ENCODE results near the gene TEKT3. TPM values are rescaled to one million over a fixed set of nuclear protein-coding genes. Genes with fewer than 3 reads are reported as not detected.

Gene TEKT3
- polyA plus RNA-seq, 3 donors from 2014 or later, result not detected

DNA sequence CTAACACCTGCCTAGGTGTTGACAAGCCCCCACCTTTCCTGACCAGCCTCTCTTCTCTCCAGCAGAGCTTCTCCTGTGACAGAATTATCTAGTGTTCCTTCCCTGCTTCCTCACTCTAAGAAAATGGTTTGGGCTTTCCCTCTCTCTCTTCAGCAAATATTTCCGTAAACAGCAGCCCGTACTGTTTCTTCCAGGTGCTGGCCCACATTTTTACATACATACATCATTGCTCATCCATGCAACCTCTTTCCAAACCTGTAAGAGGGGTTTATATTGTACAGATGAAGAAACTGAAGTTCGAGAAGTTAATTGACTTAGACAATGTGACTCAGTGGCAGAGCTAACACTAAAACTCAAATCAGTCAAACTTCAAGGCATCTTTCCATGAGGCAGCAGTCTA is 569 bp upstream of the TEKT3 start:
- Mint-ChIP-seq H3K27ac (no peak overlapping the region), H3K4me3 (peak overlapping the region in 2 of 5 donors; percentile 15 to 30), H3K4me1 (peaks cover 5 to 13% of the 10 kb centered on the region in 2 donors), H3K27me3 (ENCODE audit: low read depth in 3 of 3) (peaks cover 19 to 45% (median 31%) of the 10 kb centered on the region in 3 donors), H3K36me3 (peaks cover 0 to 11% (median 0%) of the 10 kb centered on the region in 3 donors), H3K9me3 (peaks cover 0 to 10% (median 0%) of the 10 kb centered on the region in 6 donors)
- no peak for DNase-seq

DNA sequence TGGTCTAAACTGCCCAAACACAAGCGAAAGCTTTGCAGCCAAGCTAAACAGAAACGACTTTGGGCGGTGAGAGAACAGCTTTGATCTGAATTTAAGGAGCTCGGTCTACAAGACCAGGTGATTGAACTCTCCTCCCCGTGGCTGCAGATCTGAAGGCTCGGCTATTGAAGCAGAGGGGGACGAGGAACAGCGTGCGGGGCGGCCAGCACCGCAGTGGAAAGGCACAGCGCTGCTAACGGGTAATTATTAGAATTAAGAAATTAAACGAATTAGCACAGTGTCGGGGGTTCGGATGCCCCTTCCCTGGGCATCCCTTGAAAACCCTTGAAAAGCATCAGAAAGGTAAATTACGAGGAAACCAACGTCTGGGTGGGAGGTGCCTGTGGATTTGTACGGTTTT is 431 bp downstream of the TEKT3 start:
- peaks cover 0 to 7% (median 0%) of the 10 kb centered on the region in 6 donors for H3K9me3 Mint-ChIP-seq
- no peak for DNase-seq
- H3K4me1 Mint-ChIP-seq, result peaks cover 5 to 13% of the 10 kb centered on the region in 2 donors
- no peak overlapping the region for H3K27ac Mint-ChIP-seq
- peak overlapping the region; percentile 33 to 67 (median 53) for H3K4me3 Mint-ChIP-seq
- peaks cover 20 to 44% (median 31%) of the 10 kb centered on the region in 3 donors for H3K27me3 Mint-ChIP-seq (ENCODE audit: low read depth in 3 of 3)
- H3K36me3 Mint-ChIP-seq, result peaks cover 0 to 11% (median 0%) of the 10 kb centered on the region in 3 donors

DNA sequence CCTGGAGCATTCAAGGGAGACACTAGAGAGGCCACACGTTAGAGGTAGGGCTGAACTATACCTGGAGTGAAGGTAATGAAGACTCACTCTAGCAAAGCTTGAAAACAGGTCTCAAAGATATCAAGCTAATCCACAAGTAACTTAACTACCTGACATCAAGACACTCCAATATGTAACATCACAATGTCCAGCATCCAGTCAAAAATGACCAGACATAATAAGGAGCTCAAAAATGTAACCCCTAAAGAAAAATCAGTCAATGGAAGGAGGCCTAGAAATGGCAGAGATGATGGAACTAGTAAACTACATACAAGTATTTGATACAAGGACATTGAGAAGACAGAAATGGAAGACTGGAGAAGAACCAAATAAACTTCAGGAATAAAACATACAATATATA is 6.0 kb downstream of the TEKT3 start:
- Mint-ChIP-seq H3K4me3 (no peak overlapping the region), H3K27ac (no peak overlapping the region), H3K27me3 (ENCODE audit: low read depth in 3 of 3) (peaks cover 1 to 16% (median 10%) of the 10 kb centered on the region in 3 donors), H3K36me3 (no peaks in the 10 kb centered on the region), H3K4me1 (no peaks in the 10 kb centered on the region), H3K9me3 (peaks cover 0 to 11% (median 5%) of the 10 kb centered on the region in 6 donors)
- no peak for DNase-seq

DNA sequence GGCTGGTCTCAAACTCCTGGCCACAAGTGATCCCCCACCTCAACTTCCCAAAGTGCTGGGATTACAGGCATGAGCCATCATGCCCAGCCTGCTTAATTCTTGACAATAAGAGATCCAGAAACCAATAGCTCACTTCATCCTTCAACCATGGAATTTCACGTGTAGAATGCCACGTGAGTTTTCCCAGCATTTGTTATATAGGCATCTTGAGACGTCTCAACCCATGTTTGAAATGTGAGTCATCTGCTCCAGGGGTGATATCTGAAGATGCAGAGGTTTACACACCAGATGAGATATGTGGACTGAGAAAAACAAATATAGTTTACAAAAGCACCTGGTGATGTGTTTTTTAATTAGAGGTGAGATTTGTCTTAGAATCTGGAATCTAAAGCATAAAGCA is 7.1 kb downstream of the TEKT3 start:
- Mint-ChIP-seq H3K4me1 (no peaks in the 10 kb centered on the region), H3K9me3 (peaks cover 0 to 11% (median 4%) of the 10 kb centered on the region in 6 donors), H3K4me3 (no peak overlapping the region), H3K27ac (no peak overlapping the region), H3K27me3 (ENCODE audit: low read depth in 3 of 3) (peaks cover 1 to 10% (median 10%) of the 10 kb centered on the region in 3 donors), H3K36me3 (no peaks in the 10 kb centered on the region)
- no peak for DNase-seq

DNA sequence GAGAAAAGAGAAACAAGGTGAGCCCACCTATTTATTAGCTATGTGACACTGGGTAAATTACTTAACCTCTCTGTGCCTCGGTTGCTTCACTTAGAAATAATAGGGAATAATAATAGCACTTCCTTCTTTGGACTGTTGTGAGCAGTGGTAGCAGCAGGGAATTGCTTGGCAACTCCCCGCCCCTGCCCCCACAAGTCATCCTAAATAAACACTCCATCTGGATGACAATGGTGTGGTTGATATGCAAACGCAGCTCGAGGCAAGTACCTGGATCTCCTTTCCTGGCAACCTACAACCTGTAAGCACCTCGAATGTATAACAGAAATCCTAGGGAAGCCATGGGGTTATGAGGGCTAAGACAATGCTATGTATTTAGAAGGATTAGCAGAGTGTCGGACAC is 9.1 kb downstream of the TEKT3 start:
- H3K4me3 Mint-ChIP-seq, result no peak overlapping the region

DNA sequence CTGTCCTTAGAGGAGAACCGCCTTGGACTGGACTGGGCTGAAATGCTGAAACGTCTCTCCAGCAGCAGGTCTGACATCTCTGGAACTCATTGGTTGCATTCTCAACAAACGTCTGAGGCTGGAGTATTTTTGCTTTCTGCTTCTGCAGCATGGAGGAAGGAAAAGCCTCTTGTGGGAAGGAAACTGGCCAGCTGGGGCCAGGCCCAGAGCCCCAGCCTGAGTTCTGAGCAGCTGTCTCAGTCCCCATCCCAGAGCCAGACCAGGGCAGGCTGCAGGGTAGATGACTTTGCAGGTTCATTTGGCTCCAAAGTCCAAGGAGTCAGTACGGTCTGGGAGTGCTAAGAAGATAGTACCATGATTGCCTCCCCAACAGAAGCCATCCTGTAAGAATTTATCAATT is 18.3 kb downstream of the TEKT3 start:
- Mint-ChIP-seq H3K36me3 (no peaks in the 10 kb centered on the region), H3K27me3 (ENCODE audit: low read depth in 3 of 3) (peaks cover 3 to 5% (median 3%) of the 10 kb centered on the region in 3 donors), H3K9me3 (peaks cover 0 to 2% (median 0%) of the 10 kb centered on the region in 6 donors), H3K4me1 (no peaks in the 10 kb centered on the region), H3K4me3 (no peak overlapping the region), H3K27ac (no peak overlapping the region)
- no peak for DNase-seq

More for the DNA sequence above, 9.1 kb downstream of the TEKT3 start:
- Mint-ChIP-seq H3K27ac (no peak overlapping the region), H3K27me3 (ENCODE audit: low read depth in 3 of 3) (peaks cover 1 to 10% (median 7%) of the 10 kb centered on the region in 3 donors), H3K36me3 (no peaks in the 10 kb centered on the region), H3K9me3 (peaks cover 0 to 11% (median 4%) of the 10 kb centered on the region in 6 donors), H3K4me1 (no peaks in the 10 kb centered on the region)
- DNase-seq, result no peak

DNA sequence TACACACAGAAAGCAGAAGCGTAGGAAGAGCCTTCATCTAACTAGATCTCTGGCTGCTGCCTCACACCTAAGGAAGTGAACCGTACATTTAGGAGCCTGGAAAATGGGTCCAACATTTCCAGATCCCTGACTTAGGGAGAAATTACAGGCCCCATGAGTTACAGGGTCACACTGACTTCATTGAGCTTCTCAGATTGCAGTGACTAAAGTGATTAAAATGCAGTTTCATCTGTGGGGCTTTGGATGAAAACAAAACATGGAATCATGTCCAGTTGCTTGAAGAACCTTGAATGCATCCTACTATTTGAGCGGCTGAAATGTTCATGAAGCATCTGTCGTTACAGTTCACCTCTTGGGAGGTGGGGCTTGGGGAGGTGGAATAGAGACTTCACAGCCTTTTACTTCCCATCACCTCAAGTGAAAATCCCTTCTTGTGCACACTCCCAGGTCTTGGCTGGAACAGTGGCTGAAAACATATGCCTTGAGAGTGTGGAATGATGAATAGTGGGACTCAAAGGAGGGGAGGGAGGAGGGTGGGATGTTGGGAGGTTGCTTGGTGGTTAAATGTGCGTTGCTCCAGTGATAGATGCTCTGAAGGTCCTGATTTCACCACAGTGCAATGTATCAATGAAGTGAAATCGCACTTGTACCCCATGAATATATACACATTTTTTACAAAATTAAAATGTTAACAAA is 19.7 kb downstream of the TEKT3 start:
- Mint-ChIP-seq H3K4me1 (no peaks in the 10 kb centered on the region), H3K4me3 (no peak overlapping the region), H3K27ac (no peak overlapping the region), H3K27me3 (ENCODE audit: low read depth in 3 of 3) (peaks cover 3 to 7% (median 3%) of the 10 kb centered on the region in 3 donors), H3K36me3 (no peaks in the 10 kb centered on the region), H3K9me3 (peaks cover 0 to 2% (median 0%) of the 10 kb centered on the region in 6 donors)
- no peak for DNase-seq

DNA sequence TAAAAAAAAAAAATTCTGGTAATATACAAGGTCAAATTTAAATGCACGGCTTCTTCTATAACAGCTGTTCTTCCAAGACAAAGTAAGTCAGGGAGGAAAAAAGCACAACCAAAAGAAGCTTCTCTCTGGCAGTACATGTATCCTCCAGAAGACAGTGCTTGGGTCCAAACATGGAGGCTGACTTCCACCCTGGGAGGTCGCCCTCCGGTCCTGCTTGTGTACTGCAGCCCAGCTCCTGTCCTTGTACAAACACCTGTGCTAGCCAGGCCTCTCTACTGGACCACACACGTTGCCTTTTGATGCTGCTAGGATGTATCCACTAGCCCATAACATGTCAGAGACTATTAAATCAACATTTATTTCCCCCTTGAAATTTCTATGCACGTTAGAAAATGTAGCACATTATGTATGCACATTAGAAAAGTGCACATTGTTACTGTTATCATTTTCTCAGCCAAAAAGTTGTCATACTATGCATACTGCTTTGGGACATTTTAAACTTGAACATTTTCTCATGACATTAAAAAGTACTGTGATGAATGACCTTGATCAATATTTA is 21.9 kb downstream of the TEKT3 start:
- H3K4me3 Mint-ChIP-seq, result no peak overlapping the region
- no peak overlapping the region for H3K27ac Mint-ChIP-seq
- DNase-seq, result no peak
- no peaks in the 10 kb centered on the region for H3K36me3 Mint-ChIP-seq
- H3K27me3 Mint-ChIP-seq (ENCODE audit: low read depth in 3 of 3), result peaks cover 1 to 7% (median 6%) of the 10 kb centered on the region in 3 donors
- no peaks in the 10 kb centered on the region for H3K4me1 Mint-ChIP-seq
- peaks cover 0 to 2% (median 0%) of the 10 kb centered on the region in 6 donors for H3K9me3 Mint-ChIP-seq

DNA sequence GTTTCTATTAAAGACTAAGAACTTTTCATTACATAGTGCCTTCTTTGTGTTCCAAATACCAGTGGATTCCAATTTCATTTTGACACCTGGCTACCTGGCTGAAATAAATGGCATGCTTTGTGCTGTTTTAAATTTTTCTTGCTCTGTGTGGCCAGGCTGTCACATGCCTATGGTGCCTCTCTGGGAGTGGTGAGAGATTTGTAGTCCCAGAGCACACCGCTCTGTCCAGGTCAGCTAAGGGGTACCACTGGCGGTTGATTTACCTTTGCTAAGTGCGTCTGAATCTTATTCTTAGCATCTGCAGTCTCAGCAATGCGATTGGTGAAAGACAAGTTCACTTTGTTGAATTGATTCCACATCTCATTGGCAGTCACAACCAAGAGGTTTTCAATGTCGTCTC is 29.4 kb downstream of the TEKT3 start:
- Mint-ChIP-seq H3K27ac (no peak overlapping the region), H3K27me3 (ENCODE audit: low read depth in 3 of 3) (peaks cover 1 to 6% (median 2%) of the 10 kb centered on the region in 3 donors), H3K4me1 (no peaks in the 10 kb centered on the region), H3K36me3 (no peaks in the 10 kb centered on the region), H3K4me3 (no peak overlapping the region), H3K9me3 (no peaks in the 10 kb centered on the region)
- DNase-seq, result no peak

DNA sequence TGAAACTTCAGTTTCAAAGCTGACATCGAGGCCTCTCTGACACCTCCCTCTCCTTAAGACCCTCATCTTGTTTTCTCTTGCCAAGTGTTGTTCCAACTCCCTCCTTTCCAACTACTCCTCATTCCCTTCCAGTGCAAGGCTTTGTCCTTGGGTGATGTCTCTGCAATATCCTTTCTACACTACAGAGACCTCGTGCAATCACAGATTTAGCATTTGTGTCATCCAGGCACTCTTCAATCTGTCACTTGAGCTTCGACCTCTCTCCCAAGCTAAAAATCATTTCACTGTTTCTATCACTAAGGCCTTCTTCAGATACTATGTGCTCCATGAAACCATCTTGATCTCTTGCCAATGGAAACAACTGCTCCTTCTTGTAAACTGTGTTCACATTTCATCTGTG is 31.6 kb downstream of the TEKT3 start:
- Mint-ChIP-seq H3K27ac (no peak overlapping the region), H3K9me3 (no peaks in the 10 kb centered on the region), H3K27me3 (ENCODE audit: low read depth in 3 of 3) (peaks cover 2 to 3% (median 2%) of the 10 kb centered on the region in 3 donors), H3K4me1 (no peaks in the 10 kb centered on the region), H3K36me3 (no peaks in the 10 kb centered on the region), H3K4me3 (no peak overlapping the region)
- DNase-seq, result no peak

DNA sequence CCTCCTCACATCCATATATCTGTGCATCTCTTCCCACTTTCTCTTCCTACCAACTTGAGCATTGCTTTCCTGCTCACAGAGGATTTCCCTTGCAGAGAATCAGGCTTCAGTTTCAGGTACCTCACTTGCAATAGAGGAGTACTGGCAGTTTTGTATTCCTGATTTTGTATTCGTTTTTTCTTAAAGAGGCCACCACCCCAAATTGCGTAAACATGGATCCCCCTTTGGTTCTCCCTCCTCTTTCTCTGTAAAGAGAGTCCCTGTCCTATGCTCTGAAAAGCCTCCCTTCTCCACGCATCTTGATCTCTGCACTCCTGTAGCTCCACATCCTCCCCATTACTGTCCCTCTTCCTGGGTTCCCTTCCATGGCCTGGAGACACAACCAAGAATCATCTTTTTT is 32.2 kb downstream of the TEKT3 start:
- H3K9me3 Mint-ChIP-seq, result no peaks in the 10 kb centered on the region
- no peaks in the 10 kb centered on the region for H3K4me1 Mint-ChIP-seq
- H3K36me3 Mint-ChIP-seq, result no peaks in the 10 kb centered on the region
- no peak for DNase-seq
- no peak overlapping the region for H3K27ac Mint-ChIP-seq
- H3K27me3 Mint-ChIP-seq (ENCODE audit: low read depth in 3 of 3), result peaks cover 2 to 3% (median 3%) of the 10 kb centered on the region in 3 donors
- H3K4me3 Mint-ChIP-seq, result no peak overlapping the region

DNA sequence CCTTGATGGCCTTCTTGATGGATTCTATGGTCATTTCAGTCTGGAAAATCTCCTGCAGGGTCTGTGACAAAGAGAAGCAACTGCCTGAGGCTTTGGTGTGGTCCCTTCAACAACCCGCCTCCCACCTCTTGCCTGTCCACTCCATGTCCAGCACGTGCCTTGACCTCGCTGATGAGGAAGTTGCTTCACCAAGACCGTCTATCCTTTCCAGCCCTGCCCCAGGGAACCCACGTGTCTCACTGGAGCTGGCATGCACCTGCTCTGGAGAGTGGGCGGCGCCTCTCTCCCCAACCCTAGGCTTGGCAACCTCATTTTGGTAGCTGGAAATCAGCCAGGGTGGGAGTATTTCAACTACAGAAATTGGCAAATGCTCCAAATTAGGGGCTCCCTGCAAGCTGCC is 32.6 kb downstream of the TEKT3 start:
- Mint-ChIP-seq H3K4me1 (no peaks in the 10 kb centered on the region), H3K36me3 (no peaks in the 10 kb centered on the region), H3K4me3 (no peak overlapping the region), H3K9me3 (no peaks in the 10 kb centered on the region), H3K27me3 (ENCODE audit: low read depth in 3 of 3) (peaks cover 2 to 3% (median 3%) of the 10 kb centered on the region in 3 donors), H3K27ac (no peak overlapping the region)
- no peak for DNase-seq

DNA sequence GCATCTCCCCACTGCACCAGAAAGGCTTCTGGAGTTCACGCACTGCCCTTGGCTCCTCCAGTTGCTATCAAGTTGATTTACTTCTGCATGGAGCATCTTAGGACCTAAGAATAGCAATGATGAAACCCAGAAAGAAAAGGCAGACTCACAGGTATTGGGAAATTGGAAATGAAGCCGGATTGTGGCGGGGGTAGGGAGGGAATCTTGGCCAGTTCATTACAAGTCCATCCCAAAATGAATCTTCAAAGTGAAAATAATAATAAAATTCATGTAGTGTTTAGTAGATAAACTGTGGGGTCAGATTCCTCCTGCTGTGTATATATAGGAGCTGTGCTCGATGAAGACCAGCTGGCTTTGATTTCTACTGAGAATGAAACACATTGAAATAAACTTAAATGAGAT is 33.7 kb downstream of the TEKT3 start:
- no peak for DNase-seq
- Mint-ChIP-seq H3K4me3 (no peak overlapping the region), H3K27ac (no peak overlapping the region), H3K36me3 (no peaks in the 10 kb centered on the region), H3K27me3 (ENCODE audit: low read depth in 3 of 3) (peaks cover 0 to 5% (median 3%) of the 10 kb centered on the region in 3 donors), H3K9me3 (no peaks in the 10 kb centered on the region), H3K4me1 (no peaks in the 10 kb centered on the region)

DNA sequence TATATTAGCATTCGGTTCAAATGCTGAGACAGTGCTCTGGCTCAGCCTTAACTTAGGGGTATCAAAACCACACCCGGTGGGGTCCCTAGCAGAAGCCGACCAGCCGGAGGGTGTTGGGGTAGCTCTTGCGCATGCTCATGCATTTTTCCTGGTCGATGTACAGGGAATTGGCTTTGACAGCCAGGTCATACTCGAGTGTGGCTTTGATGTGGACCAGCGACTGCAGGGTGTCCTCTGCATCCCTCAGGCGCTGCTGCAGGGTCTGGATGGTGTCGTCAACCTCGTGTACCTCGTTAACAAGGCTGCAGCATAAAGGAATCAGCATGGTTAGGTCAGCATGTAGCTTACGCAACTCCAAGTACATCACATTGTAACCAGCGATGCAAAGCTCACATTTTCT is 37.5 kb downstream of the TEKT3 start:
- DNase-seq, result no peak
- H3K4me1 Mint-ChIP-seq, result no peaks in the 10 kb centered on the region
- H3K27me3 Mint-ChIP-seq (ENCODE audit: low read depth in 3 of 3), result peaks cover 0 to 5% (median 4%) of the 10 kb centered on the region in 3 donors
- no peak overlapping the region for H3K4me3 Mint-ChIP-seq
- H3K27ac Mint-ChIP-seq, result no peak overlapping the region
- H3K36me3 Mint-ChIP-seq, result no peaks in the 10 kb centered on the region
- peaks cover 0 to 2% (median 0%) of the 10 kb centered on the region in 6 donors for H3K9me3 Mint-ChIP-seq
